GM18498 (cell line): Measurements from ENCODE around the gene ACTN1.

ENCODE experiments used
- ATAC-seq: cut with Tn5 transposase; IDR thresholded peaks from one replicate; pipeline ENCODE4 v1.9.1; 2021; ENCODE audit warnings: mild to moderate bottlenecking, moderate library complexity; ENCODE audit not compliant: unreplicated experiment

Gene ACTN1

DNA sequence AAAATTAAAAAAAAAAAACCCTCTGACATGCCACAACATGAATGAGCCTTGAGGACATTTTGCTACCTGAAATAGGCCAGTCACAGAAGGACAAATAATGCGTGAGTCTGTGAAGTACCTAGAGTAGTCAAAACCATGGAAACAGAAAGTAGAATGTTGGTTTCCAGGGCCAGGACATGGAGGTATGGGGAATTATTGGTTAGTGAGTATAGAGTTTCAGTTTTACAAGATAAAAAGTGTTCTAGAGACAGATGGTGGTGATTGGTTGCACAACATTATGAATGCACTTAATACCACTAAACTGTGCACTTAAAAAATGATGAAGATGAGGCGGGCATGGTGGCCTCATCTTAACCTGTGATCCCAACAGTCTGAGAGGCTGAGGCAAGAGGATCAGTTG, 138.6 kb downstream of the ACTN1 start:
- ATAC-seq: no peak

DNA sequence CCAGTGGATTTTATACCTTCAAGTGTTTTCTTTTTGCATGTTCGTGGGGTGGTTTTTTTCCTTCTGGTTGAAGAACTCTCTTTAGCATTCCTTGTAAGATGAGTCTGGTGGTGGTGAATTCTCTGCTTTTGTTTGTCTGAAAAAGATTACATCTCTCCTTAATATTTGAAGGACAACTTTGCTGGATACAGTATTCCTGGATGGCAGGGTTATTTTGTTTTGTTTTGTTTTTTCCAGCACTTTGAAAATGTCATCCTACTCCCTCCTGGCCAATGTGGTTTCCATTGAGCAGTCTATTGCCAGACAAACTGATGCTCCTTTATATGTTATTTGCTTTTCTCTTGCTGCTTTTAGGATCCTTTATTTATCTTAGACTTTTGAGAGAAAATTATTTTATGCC, 143.0 kb downstream of the ACTN1 start:
- ATAC-seq: no peak

DNA sequence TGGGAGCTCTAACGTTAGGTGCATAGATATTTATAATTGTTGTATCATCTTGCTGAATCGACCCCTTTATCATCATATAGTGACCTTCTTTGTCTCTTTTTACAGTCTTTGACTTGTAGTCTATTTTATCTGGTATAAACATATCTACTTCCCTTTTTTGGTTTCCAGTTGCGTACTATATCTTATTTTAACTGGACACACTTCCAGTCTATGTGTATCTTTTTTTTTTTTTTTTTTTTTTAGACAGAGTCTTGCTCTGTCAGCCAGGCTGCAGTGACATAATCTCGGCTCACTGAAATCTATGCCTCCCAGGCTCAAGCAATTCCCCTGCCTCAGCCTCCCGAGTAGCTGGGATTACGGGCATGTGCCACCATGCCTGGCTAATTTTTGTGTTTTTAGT, 144.3 kb downstream of the ACTN1 start:
- ATAC-seq: no peak

DNA sequence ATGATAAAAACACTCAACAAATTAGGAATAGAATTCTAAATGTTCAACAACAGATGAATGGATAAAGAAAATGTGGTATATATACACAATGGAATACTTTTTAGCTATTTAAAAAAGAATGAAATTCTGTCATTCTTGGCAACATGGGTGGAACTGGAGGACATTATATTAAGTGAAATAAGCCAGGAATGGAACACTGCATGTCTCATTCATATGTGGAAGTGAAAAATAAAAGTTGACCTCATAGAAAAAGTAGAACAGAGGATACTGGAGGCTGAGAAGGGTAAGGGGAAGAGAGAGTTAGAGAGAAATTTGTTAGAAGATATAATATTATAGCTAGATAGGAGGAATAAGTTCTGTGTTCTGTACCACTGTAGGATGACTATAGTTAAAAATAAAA, 150.4 kb downstream of the ACTN1 start:
- ATAC-seq: no peak

DNA sequence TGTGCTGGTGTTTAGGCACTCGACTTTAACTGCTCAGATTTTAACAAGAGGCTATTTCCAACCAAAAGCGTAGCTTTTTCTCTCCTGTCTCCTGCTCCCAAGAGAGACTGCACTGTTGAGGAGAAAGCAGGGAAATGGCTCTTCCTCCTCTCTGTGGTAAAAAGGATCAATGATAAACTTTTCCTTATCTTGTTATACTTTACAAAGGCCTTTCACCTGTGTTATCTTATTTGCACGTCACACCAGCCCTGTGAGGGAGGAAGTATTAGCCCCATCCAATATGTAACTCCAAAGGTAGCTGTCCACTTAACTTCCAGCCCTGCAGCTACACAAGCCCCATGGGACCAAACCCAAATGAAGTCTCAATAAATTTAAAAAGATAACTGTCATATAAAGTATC, 153.4 kb downstream of the ACTN1 start:
- no peak for ATAC-seq

DNA sequence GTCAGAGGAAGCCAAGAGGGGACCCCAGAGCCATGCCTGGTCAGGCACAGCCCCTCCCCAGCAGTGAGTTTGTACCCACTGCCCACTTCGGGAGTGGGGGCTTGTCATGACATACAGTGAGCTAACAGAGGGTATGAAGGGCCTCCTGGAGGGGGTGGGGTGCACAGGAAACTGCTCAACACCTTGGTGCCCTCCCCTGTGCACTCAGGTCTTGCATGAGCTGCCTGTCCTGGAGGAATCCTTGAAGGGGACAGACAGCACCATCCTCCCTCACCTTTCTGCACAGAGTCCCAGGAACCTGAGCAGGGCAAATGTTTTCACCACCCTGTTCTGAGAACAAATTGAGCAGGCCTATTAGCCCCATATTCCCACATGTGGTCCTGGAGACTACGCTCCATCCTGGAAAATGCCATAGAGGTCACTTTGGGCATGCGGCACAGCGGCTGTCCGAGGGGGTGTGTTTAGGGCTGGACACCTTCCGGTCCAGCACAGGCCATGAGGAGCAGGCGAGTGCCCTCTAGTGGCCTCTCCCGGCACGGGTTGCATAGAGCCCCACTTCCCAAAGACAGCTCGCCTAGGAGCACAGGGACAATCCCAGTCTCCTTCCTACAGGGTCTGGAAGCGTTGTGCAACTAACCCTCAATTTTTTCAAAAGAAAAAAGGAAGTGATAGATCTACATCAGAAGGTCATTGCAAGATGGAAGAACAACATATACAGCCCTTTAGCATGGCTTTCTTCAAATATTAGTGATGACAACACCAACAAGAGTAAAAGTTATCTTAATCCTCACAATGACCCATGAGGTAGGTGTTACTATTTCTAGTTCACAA, 154.4 kb downstream of the ACTN1 start:
- no peak for ATAC-seq

DNA sequence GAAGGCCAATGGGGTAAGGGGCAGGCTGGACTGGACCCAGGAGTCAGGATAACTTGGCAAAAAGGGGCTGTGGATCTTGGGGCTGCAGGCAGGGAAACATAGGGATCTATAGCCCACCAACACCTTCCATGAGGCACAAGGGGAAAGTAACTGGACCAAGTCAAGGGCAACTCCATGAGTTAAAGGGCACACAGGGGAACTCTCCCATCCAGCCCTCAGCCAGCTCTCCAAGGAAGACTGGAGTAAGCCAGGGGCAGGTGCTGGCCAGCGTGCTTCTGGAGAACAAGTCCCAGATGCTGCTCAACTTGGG, 154.9 kb downstream of the ACTN1 start:
- ATAC-seq: no peak
